Measurements from ENCODE around the gene MYO3B. TPM values are rescaled to one million over a fixed set of nuclear protein-coding genes. Genes with fewer than 3 reads are reported as not detected.

The MYO3B gene
- total and polyA plus RNA-seq, 2 donors (not counting 3 experiments of a cell fraction or from before 2014, with no cell fraction given): 0.03 TPM; not detected in 1

GRCh38 chr2:170298861-170299429, 121.0 kb downstream of the MYO3B start:
- no peaks in the 10 kb centered on the region for H3K9me1 ChIP-seq (replicated peaks; ENCODE audit: control insufficient read depth, extremely low read depth, insufficient read depth, low read length)
- H3K27me3 ChIP-seq (ENCODE audit: control insufficient read depth in 2 of 2, insufficient read depth in 2 of 2, low read length in 2 of 2): peaks cover 0 to 7% of the 10 kb centered on the region in 2 experiments
- no peaks in the 10 kb centered on the region for H3K9me3 ChIP-seq (replicated peaks; ENCODE audit: control insufficient read depth, insufficient read depth, low read length)
- no TSS peak for BruUV-seq (replicated peaks)
- no peak overlapping the region for H3K4me2 ChIP-seq (ENCODE audit: insufficient read depth, low read length)
- H3K27ac ChIP-seq (ENCODE audit: insufficient read depth, low read depth, low read length): no peak overlapping the region
- H3K4me1 ChIP-seq (ENCODE audit: control insufficient read depth, extremely low read depth, insufficient read depth, low read length): no peaks in the 10 kb centered on the region
- TF ChIP-seq POLR2AphosphoS5 (IDR thresholded peaks at IDR 0.05; ENCODE audit: insufficient read depth, low read depth, low read length) (no peak), CTCF (IDR thresholded peaks at IDR 0.05; ENCODE audit: extremely low read depth in 1 of 2, insufficient read depth in 1 of 2, low read depth in 1 of 2, low read length in 2 of 2) (no peak), GATA2 (IDR thresholded peaks at IDR 0.05; ENCODE audit: insufficient read depth, insufficient read length, low read depth, low read length) (no peak)
- H3K79me2 ChIP-seq (ENCODE audit: control insufficient read depth, insufficient read depth, low read length): no peaks in the 10 kb centered on the region
- H3K9ac ChIP-seq (replicated peaks; ENCODE audit: extremely low read depth, insufficient read depth, low read length): no peak overlapping the region
- dilution Hi-C loops (cut with MboI; ENCODE audit: extremely low pct_ligation_motif_present, low sequenced_read_pairs) (no loop called here), intact Hi-C loops (cut with micrococcal nuclease) (no loop called here)
- DNase-seq (ENCODE audit: low read depth, low spot score) (no peak), FAIRE-seq (no peak)
- no peak overlapping the region for H3K4me3 ChIP-seq (replicated peaks in 1 of 3; ENCODE audit: insufficient read depth in 1 of 3, low read depth in 1 of 3, low read length in 3 of 3)
- no peaks in the 10 kb centered on the region for H4K20me1 ChIP-seq (replicated peaks; ENCODE audit: control insufficient read depth, extremely low read depth, insufficient read depth, low read length)
- CTCF ChIA-PET: interaction anchor here (1.2 kb wide), 1 partner anchor 63 kb away, joined by 3 read pairs; no protein-coding TSS in a partner anchor
- no peaks in the 10 kb centered on the region for H3K36me3 ChIP-seq (ENCODE audit: control insufficient read depth in 2 of 2, extremely low read depth in 1 of 2, insufficient read depth in 2 of 2, low read length in 2 of 2)
- POLR2A ChIA-PET: no interaction called here
- H2AFZ ChIP-seq (ENCODE audit: low read depth, low read length): no peak overlapping the region

GRCh38 chr2:170300993-170301392, 123.0 kb downstream of the MYO3B start:
- Histone ChIP-seq H3K4me1 (ENCODE audit: control insufficient read depth, extremely low read depth, insufficient read depth, low read length) (no peaks in the 10 kb centered on the region), H3K9me1 (replicated peaks; ENCODE audit: control insufficient read depth, extremely low read depth, insufficient read depth, low read length) (no peaks in the 10 kb centered on the region), H3K4me3 (replicated peaks in 1 of 3; ENCODE audit: insufficient read depth in 1 of 3, low read depth in 1 of 3, low read length in 3 of 3) (no peak overlapping the region), H3K9ac (replicated peaks; ENCODE audit: extremely low read depth, insufficient read depth, low read length) (no peak overlapping the region), H3K36me3 (ENCODE audit: control insufficient read depth in 2 of 2, extremely low read depth in 1 of 2, insufficient read depth in 2 of 2, low read length in 2 of 2) (no peaks in the 10 kb centered on the region), H3K79me2 (ENCODE audit: control insufficient read depth, insufficient read depth, low read length) (no peaks in the 10 kb centered on the region), H4K20me1 (replicated peaks; ENCODE audit: control insufficient read depth, extremely low read depth, insufficient read depth, low read length) (no peaks in the 10 kb centered on the region), H3K27ac (ENCODE audit: insufficient read depth, low read depth, low read length) (no peak overlapping the region), H3K4me2 (ENCODE audit: insufficient read depth, low read length) (no peak overlapping the region), H3K9me3 (replicated peaks; ENCODE audit: control insufficient read depth, insufficient read depth, low read length) (no peaks in the 10 kb centered on the region), H2AFZ (ENCODE audit: low read depth, low read length) (no peak overlapping the region), H3K27me3 (ENCODE audit: control insufficient read depth in 2 of 2, insufficient read depth in 2 of 2, low read length in 2 of 2) (peaks cover 0 to 7% of the 10 kb centered on the region in 2 experiments)
- no TSS peak for BruUV-seq (replicated peaks)
- CTCF ChIA-PET: interaction anchor here (0.8 kb wide), 1 partner anchor 14 kb away, joined by 3 read pairs; no protein-coding TSS in a partner anchor
- TF ChIP-seq JUN (IDR thresholded peaks at IDR 0.05; ENCODE audit: borderline replicate concordance, insufficient read depth, insufficient read length, low read depth) (no peak), FOS (IDR thresholded peaks at IDR 0.05; ENCODE audit: borderline replicate concordance, insufficient read depth, low read length) (no peak), GATA2 (IDR thresholded peaks at IDR 0.05; ENCODE audit: insufficient read depth, insufficient read length, low read depth, low read length) (no peak), CTCF (IDR thresholded peaks at IDR 0.05; ENCODE audit: extremely low read depth in 1 of 2, insufficient read depth in 1 of 2, low read depth in 1 of 2, low read length in 2 of 2) (no peak), POLR2A (IDR thresholded peaks at IDR 0.05; ENCODE audit: low read depth, low read length) (no peak), MYC (IDR thresholded peaks at IDR 0.05; ENCODE audit: low read depth, low read length) (no peak), POLR2AphosphoS5 (IDR thresholded peaks at IDR 0.05; ENCODE audit: insufficient read depth, low read depth, low read length) (no peak), EZH2 (IDR thresholded peaks at IDR 0.05; ENCODE audit: borderline replicate concordance, low read depth, low read length, severe bottlenecking) (no peak), MAX (IDR thresholded peaks at IDR 0.05; ENCODE audit: insufficient read depth, insufficient read length) (no peak)
- DNase-seq (ENCODE audit: low read depth, low spot score): no peak
- POLR2A ChIA-PET: no interaction called here
- dilution Hi-C loops (cut with MboI; ENCODE audit: extremely low pct_ligation_motif_present, low sequenced_read_pairs): no loop called here
- intact Hi-C loops (cut with micrococcal nuclease): no loop called here
- FAIRE-seq: no peak
